Endothelial cell of umbilical vein (primary cell): ENCODE results near the gene E2F4. TPM values are rescaled to one million over a fixed set of nuclear protein-coding genes. Genes with fewer than 3 reads are reported as not detected.

Source experiments
- BruUV-seq: library from RNA; stranded (reverse); fragments of 400-500 nt; replicated peaks from 2 replicates; lab custom pipeline; 2021; lab: Mats Ljungman, UMichigan
- CTCF ChIA-PET: fragments of 300-600, 350-600 bp; sonication (Branson Sonifier 250); formaldehyde crosslinking; loops from one replicate; lab custom pipeline; 2021; ENCODE audit warnings: antibody characterized with exemption, inconsistent platforms; lab: Charles Lee
- POLR2A ChIA-PET: fragments of 300-600, 350-600 bp; sonication (Branson Sonifier 250); formaldehyde crosslinking; loops from one replicate; lab custom pipeline; 2021; ENCODE audit warnings: antibody characterized with exemption, inconsistent platforms; lab: Charles Lee
- DNase-seq: peaks from one replicate; pipeline ENCODE4 v3.0.0-alpha.2; 2011; ENCODE audit warnings: low read depth, low spot score
- FAIRE-seq: peaks from 2 replicates; lab custom pipeline; 2011; peaks lifted over from hg19 to GRCh38; lab: Jason Lieb, UNC
- H2AFZ ChIP-seq: 2 replicates; pipeline ENCODE4 v1.6.0; 2012; ENCODE audit warnings: low read depth, low read length, control low read depth, inconsistent platforms
- H3K27ac ChIP-seq: 2 replicates; pipeline ENCODE4 v1.5.1; 2011; ENCODE audit warnings: low read depth, mild to moderate bottlenecking, control low read depth, low read length, moderate library complexity; ENCODE audit not compliant: insufficient read depth
- H3K27me3 ChIP-seq, 2 experiments: 2 replicates each; pipeline versions ENCODE4 v1.6.0 to v1.6.1; 2011; ENCODE audit warnings: low read length in 2 of 2, mixed read lengths in 1 of 2; ENCODE audit not compliant: control insufficient read depth in 2 of 2, insufficient read depth in 2 of 2
- H3K36me3 ChIP-seq, 2 experiments: 2 replicates in 1 of 2; 3 replicates in 1 of 2; pipeline ENCODE4 v1.5.1; 2011; ENCODE audit warnings: low read length in 2 of 2, mild to moderate bottlenecking in 1 of 2, moderate library complexity in 1 of 2; ENCODE audit not compliant: control insufficient read depth in 2 of 2, insufficient read depth in 2 of 2; ENCODE audit errors: extremely low read depth in 1 of 2
- H3K4me1 ChIP-seq: 3 replicates; pipeline ENCODE4 v1.5.1; 2011; ENCODE audit warnings: mild to moderate bottlenecking, low read length; ENCODE audit not compliant: control insufficient read depth, insufficient read depth; ENCODE audit errors: extremely low read depth
- H3K4me2 ChIP-seq: 2 replicates; pipeline ENCODE4 v1.6.1; 2011; ENCODE audit warnings: low read length, control low read depth, mixed read lengths; ENCODE audit not compliant: insufficient read depth
- H3K4me3 ChIP-seq, 3 experiments: fragments of 200-600 bp in 1 of 3; sonication (generic), shearing (Covaris generic) in 1 of 3; replicated peaks in 1 of 3; 2 replicates each; pipeline ENCODE4 v1.5.1; 2011 to 2016; ENCODE audit warnings: control low read depth in 3 of 3, low read length in 3 of 3, mild to moderate bottlenecking in 2 of 3, inconsistent platforms in 1 of 3, low read depth in 1 of 3, moderate library complexity in 1 of 3; ENCODE audit not compliant: insufficient read depth in 1 of 3
- H3K79me2 ChIP-seq: 2 replicates; pipeline ENCODE4 v1.6.0; 2012; ENCODE audit warnings: low read length, inconsistent platforms; ENCODE audit not compliant: control insufficient read depth, insufficient read depth
- H3K9ac ChIP-seq: replicated peaks from 2 replicates; pipeline ENCODE3; 2011; ENCODE audit warnings: low read length, control low read depth; ENCODE audit not compliant: insufficient read depth; ENCODE audit errors: extremely low read depth
- H3K9me1 ChIP-seq: replicated peaks from 3 replicates; pipeline ENCODE4 v1.6.0; 2011; ENCODE audit warnings: mild to moderate bottlenecking, low read length; ENCODE audit not compliant: control insufficient read depth, insufficient read depth; ENCODE audit errors: extremely low read depth
- H3K9me3 ChIP-seq: replicated peaks from 2 replicates; pipeline ENCODE4 v1.5.1; 2012; ENCODE audit warnings: low read length, inconsistent platforms; ENCODE audit not compliant: control insufficient read depth, insufficient read depth
- H4K20me1 ChIP-seq: replicated peaks from 2 replicates; pipeline ENCODE3; 2011; ENCODE audit warnings: mild to moderate bottlenecking, low read length; ENCODE audit not compliant: control insufficient read depth, insufficient read depth; ENCODE audit errors: extremely low read depth
- JUN ChIP-seq: IDR thresholded peaks from 2 replicates; pipeline ENCODE4 v1.6.1; 2011; ENCODE audit warnings: borderline replicate concordance, low read depth; ENCODE audit not compliant: insufficient read length, insufficient read depth
- POLR2A ChIP-seq: IDR thresholded peaks from 2 replicates; pipeline ENCODE4 v1.6.1; 2012; ENCODE audit warnings: low read depth, mild to moderate bottlenecking, control low read depth, low read length
- POLR2AphosphoS5 ChIP-seq: IDR thresholded peaks from 2 replicates; pipeline ENCODE4 v1.6.1; 2012; ENCODE audit warnings: low read depth, mild to moderate bottlenecking, control low read depth, low read length, moderate library complexity; ENCODE audit not compliant: insufficient read depth
- dilution Hi-C: fragments of 300-500 bp; cut with MboI; formaldehyde crosslinking; loops from one replicate; pipeline ENCODE4 v1.15.0; 2019; ENCODE audit warnings: low sequenced_read_pairs; ENCODE audit not compliant: extremely low pct_ligation_motif_present
- intact Hi-C: fragments of 100-400 bp; cut with micrococcal nuclease; formaldehyde crosslinking; loops from one replicate; pipeline ENCODE4 v1.10.0; 2022
- polyA plus RNA-seq, 4 experiments: library from polyadenylated mRNA; depleted of rRNA in 3 of 4; stranded (reverse) in 3 of 4; unstranded in 1 of 4; fragments of >200 nt; gene quantifications; 2 replicates each; pipeline versions ENCODE4 v1.2.1 to v1.2.3, GENCODE V29; 2011 to 2012; ENCODE audit warnings: missing spikeins in 1 of 4
- total RNA-seq: library from RNA; stranded (reverse); gene quantifications from 2 replicates; pipeline ENCODE4 v1.2.3, GENCODE V29; 2021
- TF ChIP-seq, protein P1 (sequence below), 2 donors: IDR thresholded peaks; 1 replicate in 1 of 2; 2 replicates in 1 of 2; pipeline ENCODE4 v1.5.1; 2011; ENCODE audit warnings: low read length in 2 of 2, mild to moderate bottlenecking in 2 of 2, moderate library complexity in 2 of 2, control low read depth in 1 of 2, inconsistent platforms in 1 of 2, low read depth in 1 of 2; ENCODE audit not compliant: insufficient read depth in 1 of 2; ENCODE audit errors: extremely low read depth in 1 of 2

Gene E2F4
- total and polyA plus RNA-seq, 2 donors (not counting 3 experiments of a cell fraction or from before 2014, with no cell fraction given) = 112 to 168 TPM

DNA sequence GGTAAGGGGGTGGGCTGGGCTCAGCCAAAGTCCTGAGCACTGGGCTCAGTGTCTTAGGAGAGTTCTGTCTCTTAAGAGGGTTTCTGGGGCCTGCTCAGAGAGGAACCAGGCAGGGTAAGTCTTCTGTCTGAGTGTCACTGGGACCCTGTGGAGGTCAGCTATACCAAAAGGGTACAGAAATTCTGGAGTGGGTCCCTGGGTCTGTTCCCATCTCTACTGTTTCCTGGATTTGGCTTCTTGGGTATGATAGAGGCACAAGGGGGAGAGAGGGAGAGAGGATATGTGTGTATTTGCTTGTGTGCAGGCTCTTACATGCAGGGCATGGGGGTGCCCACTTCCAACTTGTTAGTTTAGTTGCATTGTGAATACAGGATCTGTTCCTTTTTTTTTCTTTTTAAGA is 1.6 kb downstream of the E2F4 start:
- Histone ChIP-seq H4K20me1 (no peaks in the 10 kb centered on the region), H3K4me1 (peaks cover 38% of the 10 kb centered on the region), H3K4me3 (peak overlapping the region in 1 of 3 experiments; percentile 83), H3K9ac (peak overlapping the region; percentile 91), H3K4me2 (peak overlapping the region; percentile 69), H3K79me2 (peaks cover 46% of the 10 kb centered on the region), H3K27ac (peak overlapping the region; percentile 88), H2AFZ (no peak overlapping the region), H3K27me3 (no peaks in the 10 kb centered on the region), H3K36me3 (peaks cover 19 to 38% of the 10 kb centered on the region in 2 experiments), H3K9me1 (no peaks in the 10 kb centered on the region), H3K9me3 (no peaks in the 10 kb centered on the region)
- FAIRE-seq = peak; percentile 47
- no TSS peak for BruUV-seq
- ChIA-PET POLR2A (no interaction called here), CTCF (interaction anchor here (1.1 to 1.5 kb wide), 4 partner anchors 9 to 206 kb away, joined by 3 to 6 read pairs (median 4); no protein-coding TSS in a partner anchor)
- DNase-seq = no peak
- intact Hi-C loops = loop anchor here (5.0 to 10.0 kb wide), 2 partner anchors 34 to 201 kb away; partner anchors contain the start of genes TMEM208 and TPPP3
- TF ChIP-seq POLR2AphosphoS5 (no peak), POLR2A (no peak)
- TF ChIP-seq, protein P1, sequence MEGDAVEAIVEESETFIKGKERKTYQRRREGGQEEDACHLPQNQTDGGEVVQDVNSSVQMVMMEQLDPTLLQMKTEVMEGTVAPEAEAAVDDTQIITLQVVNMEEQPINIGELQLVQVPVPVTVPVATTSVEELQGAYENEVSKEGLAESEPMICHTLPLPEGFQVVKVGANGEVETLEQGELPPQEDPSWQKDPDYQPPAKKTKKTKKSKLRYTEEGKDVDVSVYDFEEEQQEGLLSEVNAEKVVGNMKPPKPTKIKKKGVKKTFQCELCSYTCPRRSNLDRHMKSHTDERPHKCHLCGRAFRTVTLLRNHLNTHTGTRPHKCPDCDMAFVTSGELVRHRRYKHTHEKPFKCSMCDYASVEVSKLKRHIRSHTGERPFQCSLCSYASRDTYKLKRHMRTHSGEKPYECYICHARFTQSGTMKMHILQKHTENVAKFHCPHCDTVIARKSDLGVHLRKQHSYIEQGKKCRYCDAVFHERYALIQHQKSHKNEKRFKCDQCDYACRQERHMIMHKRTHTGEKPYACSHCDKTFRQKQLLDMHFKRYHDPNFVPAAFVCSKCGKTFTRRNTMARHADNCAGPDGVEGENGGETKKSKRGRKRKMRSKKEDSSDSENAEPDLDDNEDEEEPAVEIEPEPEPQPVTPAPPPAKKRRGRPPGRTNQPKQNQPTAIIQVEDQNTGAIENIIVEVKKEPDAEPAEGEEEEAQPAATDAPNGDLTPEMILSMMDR (IDR thresholded peaks at IDR 0.05; ENCODE audit: extremely low read depth in 1 of 2, insufficient read depth in 1 of 2, low read depth in 1 of 2, low read length in 2 of 2) = no peak
- dilution Hi-C loops = no loop called here

DNA sequence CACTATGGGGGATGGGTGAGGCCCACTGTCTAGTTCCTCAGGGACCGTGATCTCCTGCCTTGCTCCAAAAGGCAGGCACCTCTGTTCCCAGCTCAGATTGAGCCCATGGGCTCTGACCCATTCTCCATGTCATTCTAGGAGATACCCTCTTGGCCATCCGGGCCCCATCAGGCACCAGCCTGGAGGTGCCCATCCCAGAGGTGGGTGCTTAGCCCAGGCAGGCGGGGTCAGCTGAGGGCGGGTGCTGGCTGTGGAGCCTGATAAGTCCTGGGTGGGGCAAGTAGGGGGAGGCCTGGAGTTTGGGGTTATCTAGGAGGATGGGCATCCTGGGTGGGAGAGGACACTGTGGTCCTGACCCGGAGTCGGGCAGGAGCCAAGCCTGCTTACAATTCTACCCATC is 2.3 kb downstream of the E2F4 start:
- ChIA-PET POLR2A (no interaction called here), CTCF (interaction anchor here (1.1 to 1.3 kb wide), 2 partner anchors 9 to 10 kb away, joined by 3 read pairs; no protein-coding TSS in a partner anchor)
- peaks cover 19 to 38% of the 10 kb centered on the region in 2 experiments for H3K36me3 ChIP-seq
- no peaks in the 10 kb centered on the region for H3K9me3 ChIP-seq
- H4K20me1 ChIP-seq = no peaks in the 10 kb centered on the region
- H3K4me2 ChIP-seq = peak overlapping the region; percentile 69
- peak overlapping the region; percentile 8 for H3K27ac ChIP-seq
- no TSS peak for BruUV-seq
- no peak for TF ChIP-seq JUN
- H2AFZ ChIP-seq = no peak overlapping the region
- DNase-seq (no peak), FAIRE-seq (no peak)
- intact Hi-C loops (loop anchor here (5.0 to 10.0 kb wide), 2 partner anchors 33 to 201 kb away; partner anchors contain the start of genes TMEM208 and TPPP3), dilution Hi-C loops (no loop called here)
- no peak overlapping the region for H3K4me3 ChIP-seq
- H3K9me1 ChIP-seq = no peaks in the 10 kb centered on the region
- peaks cover 46% of the 10 kb centered on the region for H3K79me2 ChIP-seq
- peaks cover 38% of the 10 kb centered on the region for H3K4me1 ChIP-seq
- H3K9ac ChIP-seq = no peak overlapping the region
- H3K27me3 ChIP-seq = no peaks in the 10 kb centered on the region
